HL-60 (cell line): ENCODE results near the gene KBTBD12.

Experiments
- DNase-seq, 2 experiments: peaks; one replicate each; pipeline ENCODE4 v3.0.0-alpha.2; 2010 to 2020; ENCODE audit warnings: low read depth in 1 of 2, low spot score in 1 of 2
- H3K27ac ChIP-seq: fragments of 250-450 bp; sonication (Bioruptor Pico); replicated peaks from 2 replicates; pipeline ENCODE4 v1.5.1; 2020; ENCODE audit warnings: mild to moderate bottlenecking, moderate library complexity
- H3K27me3 ChIP-seq: fragments of 250-450 bp; sonication (Bioruptor Pico); 2 replicates; pipeline ENCODE4 v1.5.1; 2021; ENCODE audit warnings: mild to moderate bottlenecking, moderate library complexity; ENCODE audit not compliant: insufficient read depth, poor library complexity, severe bottlenecking
- H3K4me3 ChIP-seq: replicated peaks from 2 replicates; pipeline ENCODE4 v1.5.1; 2011; ENCODE audit warnings: mild to moderate bottlenecking, control low read depth, low read length; ENCODE audit not compliant: insufficient read depth
- CTCF ChIP-seq: IDR thresholded peaks from one replicate; pipeline ENCODE4 v1.5.1; 2011; ENCODE audit warnings: low read length, control low read depth, inconsistent platforms; ENCODE audit not compliant: insufficient read depth
- GABPA ChIP-seq: IDR thresholded peaks from 2 replicates; pipeline ENCODE4 v1.6.1; 2012; ENCODE audit warnings: low read depth
- POLR2AphosphoS5 ChIP-seq: IDR thresholded peaks from 2 replicates; pipeline ENCODE4 v1.6.1; 2012; ENCODE audit warnings: low read depth
- REST ChIP-seq: IDR thresholded peaks from 2 replicates; pipeline ENCODE4 v1.6.1; 2012; ENCODE audit warnings: low read depth; ENCODE audit not compliant: insufficient replicate concordance
- SPI1 ChIP-seq: IDR thresholded peaks from 2 replicates; pipeline ENCODE4 v1.6.1; 2012; ENCODE audit warnings: low read depth, mild to moderate bottlenecking, borderline replicate concordance

Gene KBTBD12

GRCh38 chr3:127961124-127961523 lies 46.1 kb downstream of the KBTBD12 start:
- Histone ChIP-seq H3K27me3 (no peaks in the 10 kb centered on the region), H3K4me3 (no peak overlapping the region), H3K27ac (no peak overlapping the region)
- TF ChIP-seq POLR2AphosphoS5 = no peak
- TF ChIP-seq GABPA = no peak
- no peak for TF ChIP-seq CTCF
- no peak for TF ChIP-seq REST
- TF ChIP-seq SPI1 = no peak
- DNase-seq = no peak

DNA sequence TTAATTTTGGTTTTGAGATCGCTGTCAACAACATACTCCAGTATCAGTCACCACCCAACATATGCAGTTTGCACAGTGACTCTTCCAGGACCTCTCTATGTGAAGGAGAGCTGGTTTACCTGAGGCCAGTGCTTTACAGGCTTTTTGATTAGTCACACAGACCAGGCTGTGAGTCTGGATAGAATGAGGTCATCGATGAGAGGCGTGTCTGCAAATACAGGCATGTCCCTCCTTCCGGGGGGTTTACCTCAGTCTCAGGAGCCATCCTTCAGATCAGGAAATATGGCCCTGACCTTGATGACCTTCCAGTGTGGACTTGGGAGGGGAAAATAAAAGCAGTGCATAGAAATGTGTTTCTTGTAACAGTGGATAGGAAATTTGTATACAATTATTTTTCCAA lies 46.9 kb downstream of the KBTBD12 start:
- Histone ChIP-seq H3K4me3 (no peak overlapping the region), H3K27ac (no peak overlapping the region), H3K27me3 (no peaks in the 10 kb centered on the region)
- no peak for TF ChIP-seq SPI1
- TF ChIP-seq GABPA = no peak
- no peak for TF ChIP-seq POLR2AphosphoS5
- no peak for TF ChIP-seq CTCF
- TF ChIP-seq REST = no peak
- no peak for DNase-seq

GRCh38 chr3:127962937-127963336 lies 47.9 kb downstream of the KBTBD12 start:
- no peak for DNase-seq
- Histone ChIP-seq H3K4me3 (no peak overlapping the region), H3K27me3 (peaks cover under 1% of the 10 kb centered on the region), H3K27ac (no peak overlapping the region)
- TF ChIP-seq SPI1 (no peak), POLR2AphosphoS5 (no peak)

GRCh38 chr3:127964053-127964452 lies 49.0 kb downstream of the KBTBD12 start:
- no peak for DNase-seq

More at GRCh38 chr3:127964053-127964452, 49.0 kb downstream of the KBTBD12 start:
- TF ChIP-seq POLR2AphosphoS5 = no peak
- TF ChIP-seq REST = no peak
- TF ChIP-seq CTCF = no peak
- no peak for TF ChIP-seq GABPA
- no peak for TF ChIP-seq SPI1
- H3K27ac ChIP-seq = no peak overlapping the region
- H3K27me3 ChIP-seq = peaks cover 8% of the 10 kb centered on the region
- no peak overlapping the region for H3K4me3 ChIP-seq
